ENCODE measurements around the gene ARF6. TPM values are rescaled to one million over a fixed set of nuclear protein-coding genes. Genes with fewer than 3 reads are reported as not detected.
"Not testable (repeated sequence)": the region's sequence is repeated elsewhere in the genome, so short reads cannot be mapped to it uniquely, and the experiment has no call there.

ARF6 gene
- polyA plus RNA-seq, 1 experiment: 28.0 TPM

- Histone ChIP-seq H3K27ac (ENCODE audit: low read depth, low read length) (no peak overlapping the region), H3K4me3 (ENCODE audit: low read depth, low read length) (peak overlapping the region; percentile 27; the same call in 1 of the 2 replicates)
These were observed 4.1 kb downstream of the ARF6 start for GRCh38 chr14:49896966-49897365.

DNA sequence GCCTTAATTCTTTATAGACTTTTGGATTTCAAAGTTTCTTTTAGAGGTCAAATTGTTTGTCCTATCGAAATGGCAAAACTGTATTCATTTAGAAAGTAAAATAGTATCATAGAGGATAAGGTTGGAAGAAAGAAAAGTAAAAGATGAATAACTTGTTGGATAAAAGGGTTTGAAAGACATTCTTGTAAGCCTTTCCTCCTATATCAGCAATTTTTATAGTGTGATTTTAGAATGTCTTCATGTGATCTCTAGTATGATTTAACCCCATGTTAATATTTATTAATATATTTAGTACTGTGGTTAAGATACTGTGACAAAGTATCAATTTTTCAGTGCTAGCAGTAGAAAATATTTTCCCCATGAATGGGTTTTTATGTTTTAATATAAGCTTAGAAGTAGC lies 4.5 kb downstream of the ARF6 start:
- no peak overlapping the region for H3K27ac ChIP-seq (ENCODE audit: low read depth, low read length)
- POLR2A ChIA-PET: no interaction called here
- no peak for DNase-seq (ENCODE audit: low read depth, low spot score)
- no peaks in the 10 kb centered on the region for H3K27me3 ChIP-seq (ENCODE audit: control insufficient read depth, insufficient read depth, low read length)
- TF ChIP-seq CTCF (IDR thresholded peaks at IDR 0.05; ENCODE audit: low read depth, low read length): no peak
- H3K9me3 ChIP-seq (ENCODE audit: control insufficient read depth, insufficient read depth, low read length): no peaks in the 10 kb centered on the region; the same call in 1 of the 2 replicates
- H3K4me3 ChIP-seq (ENCODE audit: low read depth, low read length): no peak overlapping the region
- CTCF ChIA-PET: interaction anchor here (1.4 kb wide), 1 partner anchor 31 kb away, joined by 3 read pairs; no protein-coding TSS in a partner anchor

More at GRCh38 chr14:49896966-49897365, 4.1 kb downstream of the ARF6 start:
- TF ChIP-seq CTCF (IDR thresholded peaks at IDR 0.05; ENCODE audit: low read depth, low read length): 0 out of 2 replicates have a peak, but pooled peaks have one; percentile 14
- DNase-seq (ENCODE audit: low read depth, low spot score): no peak
- CTCF ChIA-PET: interaction anchor here (1.4 kb wide), 1 partner anchor 31 kb away, joined by 3 read pairs; no protein-coding TSS in a partner anchor
- Histone ChIP-seq H3K9me3 (ENCODE audit: control insufficient read depth, insufficient read depth, low read length) (no peaks in the 10 kb centered on the region; the same call in 1 of the 2 replicates), H3K27me3 (ENCODE audit: control insufficient read depth, insufficient read depth, low read length) (no peaks in the 10 kb centered on the region)
- POLR2A ChIA-PET: no interaction called here

DNA sequence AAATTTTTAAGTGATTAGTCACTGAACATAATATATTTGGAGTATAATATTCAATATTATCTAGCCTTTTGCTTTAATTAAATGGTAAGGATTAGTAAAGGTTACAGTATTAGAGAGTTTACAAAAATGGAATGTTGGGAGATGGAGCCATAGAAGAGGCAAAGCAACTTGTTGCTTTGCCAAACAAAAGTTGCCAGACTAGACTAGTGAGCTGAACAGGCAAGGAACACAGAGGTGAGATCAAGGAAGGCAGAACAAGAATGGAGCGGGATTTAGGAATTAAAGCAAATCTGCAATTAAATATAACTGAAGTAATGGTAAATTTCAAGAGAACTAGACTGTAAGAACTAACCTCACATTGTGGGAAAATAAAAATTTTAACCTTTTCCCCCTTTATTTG lies 5.1 kb downstream of the ARF6 start:
- CTCF ChIA-PET: interaction anchor here (1.4 kb wide), 1 partner anchor 32 kb away, joined by 3 read pairs; no protein-coding TSS in a partner anchor
- Histone ChIP-seq H3K4me3 (ENCODE audit: low read depth, low read length) (no peak overlapping the region), H3K9me3 (ENCODE audit: control insufficient read depth, insufficient read depth, low read length) (no peaks in the 10 kb centered on the region; the same call in 1 of the 2 replicates), H3K27ac (ENCODE audit: low read depth, low read length) (no peak overlapping the region), H3K27me3 (ENCODE audit: control insufficient read depth, insufficient read depth, low read length) (no peaks in the 10 kb centered on the region)
- TF ChIP-seq CTCF (IDR thresholded peaks at IDR 0.05; ENCODE audit: low read depth, low read length): no peak
- POLR2A ChIA-PET: no interaction called here
- DNase-seq (ENCODE audit: low read depth, low spot score): no peak

- DNase-seq (ENCODE audit: low read depth, low spot score): no peak
- no peak for TF ChIP-seq CTCF (IDR thresholded peaks at IDR 0.05; ENCODE audit: low read depth, low read length)
- no peak overlapping the region for H3K27ac ChIP-seq (ENCODE audit: low read depth, low read length)
- H3K4me3 ChIP-seq (ENCODE audit: low read depth, low read length): no peak overlapping the region
- ChIA-PET POLR2A (interaction anchor here (0.7 kb wide), 1 partner anchor 56 kb away, joined by 10 read pairs; no protein-coding TSS in a partner anchor), CTCF (interaction anchor here (1.4 kb wide), 1 partner anchor 33 kb away, joined by 3 read pairs; no protein-coding TSS in a partner anchor)
- no peaks in the 10 kb centered on the region for H3K27me3 ChIP-seq (ENCODE audit: control insufficient read depth, insufficient read depth, low read length)
- H3K9me3 ChIP-seq (ENCODE audit: control insufficient read depth, insufficient read depth, low read length): no peaks in the 10 kb centered on the region; the same call in 1 of the 2 replicates
These were observed 5.6 kb downstream of the ARF6 start for GRCh38 chr14:49898485-49898884.

- DNase-seq (ENCODE audit: low read depth, low spot score): no peak
- H3K27me3 ChIP-seq (ENCODE audit: control insufficient read depth, insufficient read depth, low read length): no peaks in the 10 kb centered on the region
- no peak overlapping the region for H3K4me3 ChIP-seq (ENCODE audit: low read depth, low read length)
- no peak for TF ChIP-seq CTCF (IDR thresholded peaks at IDR 0.05; ENCODE audit: low read depth, low read length)
- POLR2A ChIA-PET: no interaction called here
- no peaks in the 10 kb centered on the region for H3K9me3 ChIP-seq (ENCODE audit: control insufficient read depth, insufficient read depth, low read length)
- no peak overlapping the region for H3K27ac ChIP-seq (ENCODE audit: low read depth, low read length)
- CTCF ChIA-PET: no interaction called here
These were observed 8.1 kb downstream of the ARF6 start for GRCh38 chr14:49900973-49901372.

GRCh38 chr14:49902679-49903246 lies 9.9 kb downstream of the ARF6 start:
- POLR2A ChIA-PET; H3K27me3 ChIP-seq (ENCODE audit: control insufficient read depth, insufficient read depth, low read length); H3K27ac ChIP-seq (ENCODE audit: low read depth, low read length); DNase-seq (ENCODE audit: low read depth, low spot score); H3K4me3 ChIP-seq (ENCODE audit: low read depth, low read length); CTCF ChIA-PET; H3K9me3 ChIP-seq (ENCODE audit: control insufficient read depth, insufficient read depth, low read length): not testable (repeated sequence)

Measured in AG04450 (cell line).